Hematopoietic multipotent progenitor cell treated with erythropoietin and hydrocortisone succinate and interleukin-3 and kit ligand, for 17 days (in vitro differentiated cells): ENCODE data around the gene ALS2CL.
"Not testable (repeated sequence)": the region's sequence is repeated elsewhere in the genome, so short reads cannot be mapped to it uniquely, and the experiment has no call there.

Experiments
- DNase-seq: peaks from one replicate; pipeline ENCODE4 v3.0.0-alpha.2; 2015; ENCODE audit warnings: low spot score

The ALS2CL gene

GRCh38 chr3:46704346-46704745 lies 10.9 kb upstream of the ALS2CL start:
- DNase-seq = not testable (repeated sequence)

GRCh38 chr3:46703013-46703520 lies 9.6 kb upstream of the ALS2CL start:
- DNase-seq = no peak

GRCh38 chr3:46702246-46703012 lies 8.9 kb upstream of the ALS2CL start:
- DNase-seq = no peak

DNA sequence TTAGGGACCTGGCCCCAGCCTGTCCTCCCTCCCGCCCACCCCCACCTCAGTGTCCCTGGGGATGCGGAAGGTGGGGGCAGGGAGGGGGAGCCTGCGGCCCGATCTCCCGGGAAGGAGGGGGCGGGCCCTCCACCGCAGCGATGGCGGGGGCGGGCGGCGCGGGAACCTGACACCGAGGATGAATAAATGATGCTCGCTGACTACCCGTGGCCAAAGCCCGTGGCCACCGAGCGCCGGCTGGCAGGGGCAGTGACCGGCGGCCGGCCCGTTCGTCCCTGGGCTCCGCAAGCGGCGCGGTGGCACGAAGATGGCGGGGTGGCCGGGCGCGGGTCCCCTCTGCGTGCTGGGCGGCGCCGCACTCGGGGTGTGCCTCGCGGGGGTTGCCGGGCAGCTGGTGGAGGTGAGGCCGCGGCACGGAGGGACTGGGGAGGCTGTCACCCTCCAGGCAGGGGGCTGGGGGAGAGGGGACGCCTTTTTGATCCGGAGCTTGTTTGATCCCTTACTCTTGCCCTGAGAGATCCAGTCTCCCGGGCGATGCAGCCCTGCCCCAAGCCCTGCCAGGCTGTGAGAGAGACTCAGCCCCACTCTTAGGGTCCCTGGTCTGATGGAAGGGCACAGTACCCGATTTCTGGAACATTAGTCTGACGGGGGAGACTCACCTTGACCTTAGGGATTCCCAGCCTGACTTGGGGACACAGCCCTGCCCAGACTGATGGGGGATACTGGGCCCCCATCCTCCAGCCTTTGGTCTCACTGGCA lies 7.9 kb upstream of the ALS2CL start, which contains the start of gene TMIE:
Gene TMIE, plus strand, starts transcription at position 212 of the 759 bp plus-strand sequence. Its CDS starts 96 bp downstream, at position 308.
- DNase-seq = no peak

- DNase-seq = no peak
Measured at GRCh38 chr3:46700772-46701171, 7.3 kb upstream of the ALS2CL start.

- no peak for DNase-seq
Measured at GRCh38 chr3:46699676-46700523, 6.4 kb upstream of the ALS2CL start.

- no peak for DNase-seq
Measured at GRCh38 chr3:46695962-46696894, 2.7 kb upstream of the ALS2CL start.

- no peak for DNase-seq
Measured at GRCh38 chr3:46695177-46695961, 1.9 kb upstream of the ALS2CL start.

GRCh38 chr3:46694520-46694919 lies 1.0 kb upstream of the ALS2CL start:
- no peak for DNase-seq

GRCh38 chr3:46693892-46694226 lies 380 bp upstream of the ALS2CL start:
- no peak for DNase-seq

GRCh38 chr3:46692566-46692990 lies 901 bp downstream of the ALS2CL start:
- DNase-seq = no peak

DNA sequence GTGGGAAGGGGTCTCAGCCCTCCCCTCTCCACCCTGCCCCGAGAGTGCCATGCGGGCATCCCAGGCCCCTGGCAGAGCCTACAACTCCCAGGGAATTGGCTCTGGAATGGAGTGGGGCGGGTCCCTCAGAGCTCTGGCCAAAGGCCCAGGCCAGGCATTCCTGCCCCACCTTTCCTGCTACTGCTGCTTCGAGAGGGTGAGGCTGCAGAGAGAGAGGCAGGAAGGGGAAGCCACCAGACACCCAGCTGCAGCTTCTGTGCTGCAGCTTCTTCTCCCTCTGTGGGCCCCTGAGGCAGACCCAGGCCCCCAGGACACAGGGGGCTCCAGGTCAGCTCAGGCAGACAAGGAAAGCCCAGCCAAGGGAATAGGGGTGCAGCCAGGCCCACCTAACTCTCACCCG lies 2.7 kb downstream of the ALS2CL start:
- DNase-seq = no peak

DNA sequence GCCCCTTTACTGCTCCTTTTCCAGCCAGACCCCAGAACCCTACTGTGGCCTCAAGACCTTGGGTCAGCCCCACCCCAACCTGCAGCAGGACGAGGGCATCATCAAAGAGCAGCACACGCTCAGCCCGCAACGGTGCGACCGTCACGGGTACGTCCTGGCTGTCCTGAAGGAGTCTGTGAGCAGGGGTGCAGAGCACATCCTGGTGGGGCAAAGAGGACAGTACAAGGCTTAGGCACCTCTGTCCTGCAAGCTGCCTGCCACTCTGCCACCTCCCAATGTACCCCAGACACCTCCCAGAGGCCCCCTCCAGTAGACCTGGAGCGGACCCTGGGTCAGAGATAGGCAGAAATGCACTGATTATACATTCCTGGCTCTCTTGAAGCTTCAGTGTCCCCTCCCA lies 8.0 kb downstream of the ALS2CL start:
- DNase-seq = no peak

- DNase-seq = no peak
Measured at GRCh38 chr3:46684891-46685290, 8.6 kb downstream of the ALS2CL start.

DNA sequence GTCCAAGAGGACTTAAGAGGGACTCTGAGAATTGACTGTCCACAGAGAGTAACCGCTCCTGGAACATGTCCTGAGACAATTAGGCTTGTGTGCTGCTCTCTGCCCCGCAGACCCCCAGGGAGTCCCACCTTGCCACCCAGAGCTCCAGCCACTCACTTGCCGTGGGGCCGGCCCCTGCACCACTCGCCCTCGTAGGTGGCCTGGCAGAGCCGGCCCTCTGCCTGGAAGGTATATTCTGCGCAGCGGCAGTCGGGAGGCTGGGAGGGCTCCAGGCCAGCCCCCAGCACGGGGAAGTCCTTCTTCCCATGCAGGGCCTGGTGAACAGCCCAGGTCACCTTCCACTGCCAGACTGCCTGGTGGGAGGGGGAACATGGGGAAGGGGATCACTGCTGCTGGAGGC lies 10.5 kb downstream of the ALS2CL start:
- no peak for DNase-seq

DNA sequence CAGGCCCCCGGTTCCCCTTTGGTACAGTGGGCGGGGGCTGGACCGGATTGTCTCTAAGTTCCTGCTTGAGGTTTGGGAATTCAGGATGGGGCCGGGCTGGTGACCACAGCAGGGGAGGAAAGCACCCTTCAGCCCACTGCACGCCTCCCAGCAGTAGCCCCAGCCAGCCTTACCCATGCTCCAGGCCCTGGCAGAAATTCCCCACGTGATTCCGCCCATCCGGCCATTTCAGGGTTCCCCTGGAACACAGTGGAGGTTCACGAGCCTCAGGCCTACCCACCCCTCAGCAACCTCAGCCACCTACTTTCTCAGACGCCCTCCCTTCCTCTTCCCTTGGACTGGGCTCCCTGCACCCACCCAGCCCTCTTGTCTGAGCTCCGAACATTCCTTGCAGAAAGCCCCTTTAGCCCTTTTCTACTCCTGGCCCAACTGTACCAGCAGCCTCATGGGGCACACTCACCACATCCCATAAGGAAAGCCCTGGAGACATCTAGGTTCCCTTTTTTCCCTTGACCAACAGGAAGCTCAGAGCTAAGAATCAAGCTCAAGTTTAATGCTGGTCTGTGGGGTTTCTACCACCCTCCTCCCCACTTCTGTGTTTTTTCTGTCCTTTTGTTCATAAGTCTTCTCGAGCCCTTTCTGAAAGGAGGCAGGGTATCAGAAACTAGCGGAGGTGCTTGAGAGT lies 11.5 kb downstream of the ALS2CL start:
- no peak for DNase-seq

- DNase-seq = no peak
Measured at GRCh38 chr3:46681387-46681786, 12.1 kb downstream of the ALS2CL start.

DNA sequence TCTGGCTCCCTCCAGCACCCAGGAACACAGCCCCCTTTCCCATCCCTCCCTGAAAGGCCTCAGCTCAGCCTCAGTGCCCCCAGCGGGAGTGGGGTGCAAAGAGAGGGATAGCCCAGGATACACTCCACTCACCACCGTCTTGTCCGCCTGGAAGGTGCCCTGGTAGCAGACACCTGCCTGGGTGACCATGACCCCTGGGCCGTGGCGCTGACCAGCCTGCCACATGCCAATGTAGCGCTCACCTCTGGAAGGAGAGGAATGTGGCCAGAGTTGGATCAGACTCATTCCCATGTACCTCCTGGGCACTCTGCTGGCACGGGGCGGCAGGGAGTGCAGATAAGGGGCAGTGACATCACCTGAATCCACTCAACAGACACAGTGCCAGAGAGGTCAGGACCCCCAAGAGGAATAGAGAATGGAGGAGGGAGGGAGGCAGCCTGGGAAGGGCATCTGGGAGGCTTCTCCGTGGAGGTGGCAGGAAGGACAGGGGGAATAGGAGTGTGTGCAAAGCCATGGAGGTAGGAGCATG lies 13.1 kb downstream of the ALS2CL start:
- no peak for DNase-seq

DNA sequence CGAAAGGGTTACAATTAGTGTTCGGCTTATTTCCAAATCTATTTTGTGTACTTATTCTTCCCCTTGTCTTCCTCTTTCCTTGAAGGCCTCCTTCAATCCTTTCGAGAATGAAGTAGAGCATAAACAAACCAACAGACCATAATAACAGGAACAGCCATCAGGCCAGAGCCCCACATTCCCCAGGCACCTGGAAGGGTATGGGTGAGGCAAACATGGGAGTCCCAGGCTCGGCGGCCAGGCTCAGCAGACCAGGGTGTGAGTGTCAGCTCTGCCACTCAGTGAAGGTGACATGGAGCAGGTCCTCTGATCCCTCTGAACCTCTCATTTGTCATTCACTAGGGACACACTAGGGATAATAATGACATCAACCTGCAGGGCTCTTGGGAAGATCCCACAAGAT lies 13.8 kb downstream of the ALS2CL start:
- no peak for DNase-seq

DNA sequence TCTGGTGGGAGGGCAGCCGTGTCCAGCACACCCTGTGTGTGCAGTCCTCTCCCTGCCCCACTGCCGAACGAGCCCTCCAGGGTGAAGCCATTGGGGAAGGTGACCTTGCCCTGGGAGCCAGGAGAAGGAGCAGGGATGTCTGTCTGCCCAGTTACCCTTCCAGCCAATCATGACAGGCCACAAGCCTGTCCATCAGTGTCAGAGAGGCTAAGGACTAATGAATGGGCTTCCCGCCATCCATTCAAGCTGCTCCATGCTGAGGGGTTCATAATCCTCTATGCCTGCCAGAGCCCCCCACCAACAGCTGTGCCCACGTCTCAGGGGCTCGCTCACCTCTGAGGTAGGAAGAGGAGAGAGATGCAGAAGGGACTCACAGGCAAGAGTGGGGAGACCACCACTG lies 15.2 kb downstream of the ALS2CL start:
- DNase-seq = no peak
